GM12878 (cell line): ENCODE measurements around the gene NHSL2. TPM values are rescaled to one million over a fixed set of nuclear protein-coding genes. Genes with fewer than 3 reads are reported as not detected.

Source experiments
- BCLAF1 ChIP-seq: fragments of 450-650 bp; IDR thresholded peaks from 2 replicates; pipeline ENCODE4 v1.6.1; 2017; ENCODE audit warnings: antibody characterized with exemption, mild to moderate bottlenecking, moderate library complexity
- HDAC6 ChIP-seq: fragments of 200-600 bp; sonication (generic); IDR thresholded peaks from one replicate; pipeline ENCODE4 v1.8.0; 2017; ENCODE audit warnings: antibody characterized with exemption; ENCODE audit not compliant: unreplicated experiment
- MEF2A ChIP-seq: IDR thresholded peaks from 2 replicates; pipeline ENCODE4 v1.6.1; 2011; ENCODE audit warnings: low read depth, mild to moderate bottlenecking, low read length, moderate library complexity; ENCODE audit not compliant: insufficient read depth
- MTA3 ChIP-seq: IDR thresholded peaks from 2 replicates; pipeline ENCODE4 v1.6.1; 2012; ENCODE audit warnings: low read length, inconsistent platforms, borderline replicate concordance
- PBX3 ChIP-seq: IDR thresholded peaks from 2 replicates; pipeline ENCODE4 v1.6.1; 2011; ENCODE audit warnings: mild to moderate bottlenecking, low read depth, low read length, moderate library complexity; ENCODE audit not compliant: insufficient replicate concordance
- SREBF2 ChIP-seq: IDR thresholded peaks from 2 replicates; pipeline ENCODE4 v1.6.1; 2012; ENCODE audit warnings: mild to moderate bottlenecking, low read length
- USF2 ChIP-seq: IDR thresholded peaks from 2 replicates; pipeline ENCODE4 v1.6.1; 2011; ENCODE audit warnings: low read depth, low read length, improper control_type of control experiment, borderline replicate concordance
- ZNF687 ChIP-seq: fragments of 450-650 bp; IDR thresholded peaks from 2 replicates; pipeline ENCODE4 v1.6.1; 2017; ENCODE audit warnings: mild to moderate bottlenecking, moderate library complexity
- ZZZ3 ChIP-seq: IDR thresholded peaks from 2 replicates; pipeline ENCODE4 v1.6.1; 2011; ENCODE audit warnings: low read depth; ENCODE audit not compliant: control insufficient read depth, insufficient read length
- polyA plus RNA-seq, 11 experiments: library from polyadenylated mRNA; depleted of rRNA in 4 of 11; unstranded in 6 of 11; stranded (reverse) in 5 of 11; fragments of >200 nt; fragmentation: Nextera tagmentation in 4 of 11; fragmentation: Illumina TruSeq in 1 of 11; extraction: Ambion mirVana in 4 of 11; extraction: Trizol in 1 of 11; gene quantifications; 1 replicate in 1 of 11; 2 replicates in 10 of 11; pipeline versions ENCODE4 v1.2.1 to v1.2.3, GENCODE V29; 2011 to 2016; ENCODE audit warnings: inconsistent platforms in 2 of 11, missing spikeins in 2 of 11, low read depth in 1 of 11
- total RNA-seq, 4 experiments: library from RNA; depleted of rRNA in 3 of 4; stranded (reverse); fragments of >200 nt in 3 of 4; fragmentation: Illumina TruSeq in 1 of 4; extraction: Trizol in 1 of 4; gene quantifications; 2 replicates each; pipeline versions ENCODE4 v1.2.1 to v1.2.3, GENCODE V29; 2013 to 2021
- TF ChIP-seq, protein P1 (sequence below): fragments of 450-650 bp; formaldehyde crosslinking; IDR thresholded peaks from 2 replicates; pipeline ENCODE4 v1.4.0; 2022; ENCODE audit warnings: mild to moderate bottlenecking, moderate library complexity

The NHSL2 gene
- total and polyA plus RNA-seq, 10 of the 15 experiments (the other 5 are each of a cell fraction or from before 2014, with no cell fraction given), result 0.05 to 0.53 (median 0.07) TPM; not detected in 2

DNA sequence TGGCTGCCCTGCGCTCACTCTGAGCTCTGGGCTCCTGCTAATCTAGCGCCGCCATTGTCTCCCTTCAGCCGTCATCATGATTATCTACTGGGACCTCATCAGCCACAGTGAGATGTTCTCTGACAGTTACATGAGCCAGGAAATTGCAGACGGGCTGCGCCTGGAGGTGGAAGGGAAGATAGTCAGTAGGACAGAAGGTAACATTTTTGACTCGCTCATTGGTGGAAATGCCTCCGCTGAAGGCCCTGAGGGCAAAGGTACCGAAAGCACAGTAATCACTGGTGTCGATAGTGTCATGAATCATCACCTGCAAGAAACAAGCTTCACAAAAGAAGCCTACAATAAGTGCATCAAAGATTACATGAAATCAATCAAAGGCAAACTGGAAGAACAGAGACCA, 249.1 kb downstream of the NHSL2 start (continued):
- TF ChIP-seq BCLAF1 (no peak), MEF2A (no peak), SREBF2 (no peak), HDAC6 (no peak), MTA3 (no peak), ZNF687 (no peak), USF2 (no peak), PBX3 (no peak), ZZZ3 (no peak)
- TF ChIP-seq, protein P1, sequence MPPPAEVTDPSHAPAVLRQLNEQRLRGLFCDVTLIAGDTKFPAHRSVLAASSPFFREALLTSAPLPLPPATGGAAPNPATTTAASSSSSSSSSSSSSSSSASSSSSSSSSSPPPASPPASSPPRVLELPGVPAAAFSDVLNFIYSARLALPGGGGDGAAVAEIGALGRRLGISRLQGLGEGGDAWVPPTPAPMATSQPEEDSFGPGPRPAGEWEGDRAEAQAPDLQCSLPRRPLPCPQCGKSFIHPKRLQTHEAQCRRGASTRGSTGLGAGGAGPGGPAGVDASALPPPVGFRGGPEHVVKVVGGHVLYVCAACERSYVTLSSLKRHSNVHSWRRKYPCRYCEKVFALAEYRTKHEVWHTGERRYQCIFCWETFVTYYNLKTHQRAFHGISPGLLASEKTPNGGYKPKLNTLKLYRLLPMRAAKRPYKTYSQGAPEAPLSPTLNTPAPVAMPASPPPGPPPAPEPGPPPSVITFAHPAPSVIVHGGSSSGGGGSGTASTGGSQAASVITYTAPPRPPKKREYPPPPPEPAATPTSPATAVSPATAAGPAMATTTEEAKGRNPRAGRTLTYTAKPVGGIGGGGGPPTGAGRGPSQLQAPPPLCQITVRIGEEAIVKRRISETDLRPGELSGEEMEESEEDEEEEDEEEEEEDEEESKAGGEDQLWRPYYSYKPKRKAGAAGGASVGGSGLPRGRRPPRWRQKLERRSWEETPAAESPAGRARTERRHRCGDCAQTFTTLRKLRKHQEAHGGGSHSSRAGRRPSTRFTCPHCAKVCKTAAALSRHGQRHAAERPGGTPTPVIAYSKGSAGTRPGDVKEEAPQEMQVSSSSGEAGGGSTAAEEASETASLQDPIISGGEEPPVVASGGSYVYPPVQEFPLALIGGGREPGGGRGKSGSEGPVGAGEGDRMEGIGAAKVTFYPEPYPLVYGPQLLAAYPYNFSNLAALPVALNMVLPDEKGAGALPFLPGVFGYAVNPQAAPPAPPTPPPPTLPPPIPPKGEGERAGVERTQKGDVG, result no peak
